SK-N-SH treated with all-trans-retinoic acid at 6 μM for 48 hours (cell line): Measurements from ENCODE around the gene PTPRB.

ENCODE experiments used
- ARNTL ChIP-seq: fragments of 450-650 bp; formaldehyde crosslinking; IDR thresholded peaks from 2 replicates; pipeline ENCODE4 v1.5.0; 2020; ENCODE audit warnings: low read depth, mild to moderate bottlenecking, moderate library complexity, borderline replicate concordance
- GLIS3 ChIP-seq: fragments of 250-450 bp; sonication (Bioruptor Pico); IDR thresholded peaks from 2 replicates; pipeline ENCODE4 v1.5.0; 2020; ENCODE audit warnings: mild to moderate bottlenecking, moderate library complexity
- ISL1 ChIP-seq: fragments of 250-450 bp; sonication (Bioruptor Pico); IDR thresholded peaks from 2 replicates; pipeline ENCODE4 v2.1.2; 2022; ENCODE audit warnings: mild to moderate bottlenecking, moderate library complexity
- OSR1 ChIP-seq: fragments of 250-450 bp; sonication (Bioruptor Pico); IDR thresholded peaks from 2 replicates; pipeline ENCODE4 v1.8.0; 2022; ENCODE audit warnings: moderate library complexity, mild to moderate bottlenecking, inconsistent platforms
- SNAI2 ChIP-seq: fragments of 250-450 bp; sonication (Bioruptor Pico); IDR thresholded peaks from 2 replicates; pipeline ENCODE4 v1.5.0; 2020; ENCODE audit warnings: mild to moderate bottlenecking, moderate library complexity
- TOX ChIP-seq: fragments of 250-450 bp; sonication (Bioruptor Pico); IDR thresholded peaks from 2 replicates; pipeline ENCODE4 v1.8.0; 2021; ENCODE audit warnings: mild to moderate bottlenecking, moderate library complexity, borderline replicate concordance
- ZC3H10 ChIP-seq: fragments of 250-450 bp; sonication (Bioruptor Pico); IDR thresholded peaks from 2 replicates; pipeline ENCODE4 v1.5.1; 2021; ENCODE audit warnings: mild to moderate bottlenecking, moderate library complexity
- ZFP3 ChIP-seq: fragments of 250-450 bp; sonication (Bioruptor Pico); IDR thresholded peaks from 2 replicates; pipeline ENCODE4 v1.5.0; 2020; ENCODE audit warnings: mild to moderate bottlenecking, moderate library complexity
- ZFP30 ChIP-seq: fragments of 450-650 bp; formaldehyde crosslinking; IDR thresholded peaks from 2 replicates; pipeline ENCODE4 v1.5.0; 2022; ENCODE audit warnings: mild to moderate bottlenecking, moderate library complexity
- TF ChIP-seq, protein P1 (sequence below): fragments of 250-450 bp; sonication (Bioruptor Pico); IDR thresholded peaks from 2 replicates; pipeline ENCODE4 v1.5.0; 2020; ENCODE audit warnings: mild to moderate bottlenecking, moderate library complexity
- TF ChIP-seq, protein P2 (sequence below): fragments of 250-450 bp; sonication (Bioruptor Pico); IDR thresholded peaks from 2 replicates; pipeline ENCODE4 v1.8.0; 2020; ENCODE audit warnings: mild to moderate bottlenecking, moderate library complexity, borderline replicate concordance
- TF ChIP-seq, protein P3 (sequence below): fragments of 250-450 bp; sonication (Bioruptor Pico); IDR thresholded peaks from 2 replicates; pipeline ENCODE4 v1.5.1; 2020; ENCODE audit warnings: low read depth, mild to moderate bottlenecking, moderate library complexity

DNA sequence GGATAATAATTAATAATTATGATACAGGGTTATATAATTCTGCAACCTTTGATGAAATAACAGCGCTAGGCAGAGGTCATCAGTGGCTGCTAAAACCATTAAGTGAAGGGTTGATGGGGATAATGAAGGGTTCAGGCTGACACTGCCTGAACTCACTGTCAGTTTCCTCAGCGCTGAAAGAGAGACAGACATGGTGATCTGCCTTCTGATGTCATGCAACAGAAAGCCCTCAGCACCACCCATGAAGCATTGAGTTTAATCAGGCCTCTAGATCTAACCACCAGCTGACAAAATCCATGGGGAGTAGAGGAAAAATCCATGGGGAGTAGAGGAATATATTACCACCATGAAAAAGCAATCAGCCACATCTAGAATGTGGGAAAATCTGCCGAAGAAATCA is 107.6 kb downstream of the PTPRB start:
- TF ChIP-seq SNAI2 (CRISPR knock-in tag) (no peak), ZC3H10 (CRISPR knock-in tag) (no peak), ZFP30 (CRISPR knock-in tag) (no peak), ARNTL (CRISPR knock-in tag) (no peak), OSR1 (CRISPR knock-in tag) (no peak), ISL1 (CRISPR knock-in tag) (no peak), TOX (no peak), GLIS3 (CRISPR knock-in tag) (no peak), ZFP3 (no peak)
- TF ChIP-seq, protein P1, sequence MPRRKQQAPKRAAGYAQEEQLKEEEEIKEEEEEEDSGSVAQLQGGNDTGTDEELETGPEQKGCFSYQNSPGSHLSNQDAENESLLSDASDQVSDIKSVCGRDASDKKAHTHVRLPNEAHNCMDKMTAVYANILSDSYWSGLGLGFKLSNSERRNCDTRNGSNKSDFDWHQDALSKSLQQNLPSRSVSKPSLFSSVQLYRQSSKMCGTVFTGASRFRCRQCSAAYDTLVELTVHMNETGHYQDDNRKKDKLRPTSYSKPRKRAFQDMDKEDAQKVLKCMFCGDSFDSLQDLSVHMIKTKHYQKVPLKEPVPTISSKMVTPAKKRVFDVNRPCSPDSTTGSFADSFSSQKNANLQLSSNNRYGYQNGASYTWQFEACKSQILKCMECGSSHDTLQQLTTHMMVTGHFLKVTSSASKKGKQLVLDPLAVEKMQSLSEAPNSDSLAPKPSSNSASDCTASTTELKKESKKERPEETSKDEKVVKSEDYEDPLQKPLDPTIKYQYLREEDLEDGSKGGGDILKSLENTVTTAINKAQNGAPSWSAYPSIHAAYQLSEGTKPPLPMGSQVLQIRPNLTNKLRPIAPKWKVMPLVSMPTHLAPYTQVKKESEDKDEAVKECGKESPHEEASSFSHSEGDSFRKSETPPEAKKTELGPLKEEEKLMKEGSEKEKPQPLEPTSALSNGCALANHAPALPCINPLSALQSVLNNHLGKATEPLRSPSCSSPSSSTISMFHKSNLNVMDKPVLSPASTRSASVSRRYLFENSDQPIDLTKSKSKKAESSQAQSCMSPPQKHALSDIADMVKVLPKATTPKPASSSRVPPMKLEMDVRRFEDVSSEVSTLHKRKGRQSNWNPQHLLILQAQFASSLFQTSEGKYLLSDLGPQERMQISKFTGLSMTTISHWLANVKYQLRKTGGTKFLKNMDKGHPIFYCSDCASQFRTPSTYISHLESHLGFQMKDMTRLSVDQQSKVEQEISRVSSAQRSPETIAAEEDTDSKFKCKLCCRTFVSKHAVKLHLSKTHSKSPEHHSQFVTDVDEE, result no peak
- TF ChIP-seq, protein P2, sequence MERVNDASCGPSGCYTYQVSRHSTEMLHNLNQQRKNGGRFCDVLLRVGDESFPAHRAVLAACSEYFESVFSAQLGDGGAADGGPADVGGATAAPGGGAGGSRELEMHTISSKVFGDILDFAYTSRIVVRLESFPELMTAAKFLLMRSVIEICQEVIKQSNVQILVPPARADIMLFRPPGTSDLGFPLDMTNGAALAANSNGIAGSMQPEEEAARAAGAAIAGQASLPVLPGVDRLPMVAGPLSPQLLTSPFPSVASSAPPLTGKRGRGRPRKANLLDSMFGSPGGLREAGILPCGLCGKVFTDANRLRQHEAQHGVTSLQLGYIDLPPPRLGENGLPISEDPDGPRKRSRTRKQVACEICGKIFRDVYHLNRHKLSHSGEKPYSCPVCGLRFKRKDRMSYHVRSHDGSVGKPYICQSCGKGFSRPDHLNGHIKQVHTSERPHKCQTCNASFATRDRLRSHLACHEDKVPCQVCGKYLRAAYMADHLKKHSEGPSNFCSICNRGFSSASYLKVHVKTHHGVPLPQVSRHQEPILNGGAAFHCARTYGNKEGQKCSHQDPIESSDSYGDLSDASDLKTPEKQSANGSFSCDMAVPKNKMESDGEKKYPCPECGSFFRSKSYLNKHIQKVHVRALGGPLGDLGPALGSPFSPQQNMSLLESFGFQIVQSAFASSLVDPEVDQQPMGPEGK (CRISPR knock-in tag), result no peak
- TF ChIP-seq, protein P3, sequence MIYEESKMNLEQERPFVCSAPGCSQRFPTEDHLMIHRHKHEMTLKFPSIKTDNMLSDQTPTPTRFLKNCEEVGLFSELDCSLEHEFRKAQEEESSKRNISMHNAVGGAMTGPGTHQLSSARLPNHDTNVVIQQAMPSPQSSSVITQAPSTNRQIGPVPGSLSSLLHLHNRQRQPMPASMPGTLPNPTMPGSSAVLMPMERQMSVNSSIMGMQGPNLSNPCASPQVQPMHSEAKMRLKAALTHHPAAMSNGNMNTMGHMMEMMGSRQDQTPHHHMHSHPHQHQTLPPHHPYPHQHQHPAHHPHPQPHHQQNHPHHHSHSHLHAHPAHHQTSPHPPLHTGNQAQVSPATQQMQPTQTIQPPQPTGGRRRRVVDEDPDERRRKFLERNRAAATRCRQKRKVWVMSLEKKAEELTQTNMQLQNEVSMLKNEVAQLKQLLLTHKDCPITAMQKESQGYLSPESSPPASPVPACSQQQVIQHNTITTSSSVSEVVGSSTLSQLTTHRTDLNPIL (CRISPR knock-in tag), result no peak
